Fibroblast of pulmonary artery (primary cell): ENCODE results near the gene BNIP5.

ENCODE experiments used
- DNase-seq: peaks from one replicate; pipeline ENCODE4 v3.0.0-alpha.2; 2010; ENCODE audit warnings: low read depth
- H3K4me3 ChIP-seq: replicated peaks from 2 replicates; pipeline ENCODE4 v1.5.1; 2011; ENCODE audit warnings: low read depth, mild to moderate bottlenecking, control low read depth, low read length, moderate library complexity
- TF ChIP-seq, protein P1 (sequence below): IDR thresholded peaks from 2 replicates; pipeline ENCODE4 v1.5.1; 2011; ENCODE audit warnings: mild to moderate bottlenecking, control low read depth, low read length, inconsistent platforms; ENCODE audit errors: missing control alignments

The BNIP5 gene

DNA sequence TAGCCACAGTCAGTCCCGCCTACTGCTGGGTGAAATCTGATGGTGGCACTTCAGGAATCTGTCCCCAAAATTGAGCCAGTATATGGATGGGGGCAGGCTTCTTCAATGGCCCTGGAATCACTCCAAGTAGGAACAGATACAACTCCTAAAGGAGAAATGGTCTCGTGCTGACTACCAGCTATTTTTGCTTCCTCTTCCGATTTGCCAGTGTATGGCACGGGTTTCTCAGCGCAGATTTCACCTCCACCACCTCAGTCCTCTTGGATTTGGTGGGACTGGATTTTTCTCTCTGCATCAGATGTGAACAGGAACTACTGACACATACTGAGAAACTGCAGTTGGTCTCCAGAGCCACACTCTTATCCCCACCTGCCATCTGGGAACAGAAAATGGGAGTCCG, 39.6 kb downstream of the BNIP5 start:
- no peak for DNase-seq
- TF ChIP-seq, protein P1, sequence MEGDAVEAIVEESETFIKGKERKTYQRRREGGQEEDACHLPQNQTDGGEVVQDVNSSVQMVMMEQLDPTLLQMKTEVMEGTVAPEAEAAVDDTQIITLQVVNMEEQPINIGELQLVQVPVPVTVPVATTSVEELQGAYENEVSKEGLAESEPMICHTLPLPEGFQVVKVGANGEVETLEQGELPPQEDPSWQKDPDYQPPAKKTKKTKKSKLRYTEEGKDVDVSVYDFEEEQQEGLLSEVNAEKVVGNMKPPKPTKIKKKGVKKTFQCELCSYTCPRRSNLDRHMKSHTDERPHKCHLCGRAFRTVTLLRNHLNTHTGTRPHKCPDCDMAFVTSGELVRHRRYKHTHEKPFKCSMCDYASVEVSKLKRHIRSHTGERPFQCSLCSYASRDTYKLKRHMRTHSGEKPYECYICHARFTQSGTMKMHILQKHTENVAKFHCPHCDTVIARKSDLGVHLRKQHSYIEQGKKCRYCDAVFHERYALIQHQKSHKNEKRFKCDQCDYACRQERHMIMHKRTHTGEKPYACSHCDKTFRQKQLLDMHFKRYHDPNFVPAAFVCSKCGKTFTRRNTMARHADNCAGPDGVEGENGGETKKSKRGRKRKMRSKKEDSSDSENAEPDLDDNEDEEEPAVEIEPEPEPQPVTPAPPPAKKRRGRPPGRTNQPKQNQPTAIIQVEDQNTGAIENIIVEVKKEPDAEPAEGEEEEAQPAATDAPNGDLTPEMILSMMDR: no peak
- H3K4me3 ChIP-seq: no peak overlapping the region

DNA sequence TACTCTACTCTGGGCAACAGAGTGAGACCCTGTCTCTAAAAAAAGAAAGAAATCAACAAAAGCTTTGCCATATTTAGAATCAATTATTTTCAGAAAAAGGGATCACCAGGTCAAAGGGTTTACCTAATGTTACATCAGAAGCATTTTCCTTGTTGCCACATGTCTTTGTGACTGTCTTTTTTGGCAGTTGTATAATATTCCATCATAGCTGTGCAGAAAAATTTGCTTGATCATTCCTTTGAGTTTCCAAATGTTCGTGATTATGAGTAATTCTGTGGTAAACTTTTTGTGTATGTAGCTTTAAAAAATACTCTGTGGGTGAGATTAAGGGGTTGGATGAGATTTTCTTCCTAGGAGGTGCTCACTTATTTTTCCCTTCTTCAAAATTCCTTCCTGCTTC, 40.4 kb downstream of the BNIP5 start:
- H3K4me3 ChIP-seq: no peak overlapping the region
- TF ChIP-seq, protein P1: no peak
- DNase-seq: peak; percentile 31

GRCh38 chr6:36292170-36292569, 44.5 kb downstream of the BNIP5 start:
- DNase-seq: no peak
- TF ChIP-seq, protein P1: no peak
- H3K4me3 ChIP-seq: no peak overlapping the region

DNA sequence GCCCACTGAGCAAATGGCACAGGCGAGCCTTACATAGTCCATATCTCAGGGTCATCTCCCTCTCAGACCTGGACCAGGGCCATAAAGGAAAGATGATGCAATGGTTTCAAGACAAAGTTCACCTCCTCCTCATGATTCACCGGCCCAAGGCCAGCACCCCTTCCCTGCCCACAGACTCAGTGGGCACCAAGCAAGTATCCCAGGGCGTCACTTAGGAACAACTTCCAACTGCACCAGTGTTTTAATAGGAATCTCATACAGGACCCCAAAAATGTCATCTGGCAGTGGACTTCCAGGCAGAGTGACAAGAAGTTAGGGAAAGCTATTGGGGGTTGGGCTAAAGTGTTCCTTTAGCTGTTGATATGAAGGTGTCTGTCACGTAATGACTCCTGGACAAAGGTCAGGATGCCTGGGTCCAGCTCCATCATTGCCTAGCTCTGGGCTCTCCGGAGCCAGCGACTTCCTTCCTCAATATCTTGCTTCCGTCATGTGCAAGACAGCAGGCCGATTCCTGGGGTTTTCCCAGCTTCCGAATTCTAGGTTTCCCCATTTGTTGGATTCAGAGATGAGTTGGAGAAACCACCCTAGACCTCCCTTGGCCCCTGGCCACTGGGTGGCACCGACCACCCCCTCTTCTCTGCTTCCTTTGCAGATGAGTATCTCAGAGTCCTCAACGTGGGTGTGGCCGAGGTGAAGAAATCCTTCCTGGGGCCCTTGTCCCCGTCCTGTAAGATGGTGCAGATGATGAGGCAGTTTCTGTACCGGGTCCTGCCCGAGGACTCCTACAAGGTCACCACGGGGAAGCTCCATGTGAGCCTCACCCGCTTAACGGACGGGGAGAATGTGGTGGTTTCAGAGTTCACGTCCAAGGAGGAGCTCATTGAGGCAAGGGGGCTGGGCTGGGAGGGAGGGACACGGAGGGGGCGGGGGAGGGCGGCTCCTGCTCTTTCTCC, 45.7 kb downstream of the BNIP5 start:
- DNase-seq: peak; percentile 43
- TF ChIP-seq, protein P1: no peak
- no peak overlapping the region for H3K4me3 ChIP-seq

- DNase-seq: no peak
- no peak overlapping the region for H3K4me3 ChIP-seq
- TF ChIP-seq, protein P1: no peak
Observed at GRCh38 chr6:36289281-36289878, 47.3 kb downstream of the BNIP5 start.

DNA sequence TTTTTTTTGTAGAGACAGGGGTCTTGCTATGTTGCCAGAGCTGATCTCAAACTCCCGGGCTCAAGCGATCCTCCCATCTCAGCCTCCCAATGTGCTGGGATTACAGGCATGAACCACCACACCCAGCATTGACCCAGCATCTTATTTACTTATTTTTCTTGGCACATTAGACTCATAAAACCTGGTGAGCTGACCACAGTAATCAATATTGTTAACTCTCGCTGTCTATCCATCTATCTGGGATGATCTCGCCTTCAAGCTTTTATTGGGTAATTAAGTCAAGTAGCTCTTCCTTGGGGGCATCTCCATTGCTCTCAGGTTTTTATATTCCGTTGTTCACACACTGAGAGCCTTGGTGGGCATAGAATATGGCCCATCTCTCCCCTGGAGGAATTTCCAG, 49.8 kb downstream of the BNIP5 start:
- H3K4me3 ChIP-seq: no peak overlapping the region
- DNase-seq: no peak
- TF ChIP-seq, protein P1: no peak
